Lower lobe of right lung (tissue), 2 donors: ENCODE measurements around the gene CENPA. TPM values are rescaled to one million over a fixed set of nuclear protein-coding genes. Genes with fewer than 3 reads are reported as not detected.
"Not testable (repeated sequence)": the region's sequence is repeated elsewhere in the genome, so short reads cannot be mapped to it uniquely, and the experiment has no call there.

Experiments used
- ATAC-seq, 2 donors: fragments of 200-7000 bp; cut with Tn5 transposase; one replicate each; pipeline ENCODE4 v1.9.1; 2020 to 2022; ENCODE audit warnings: mild to moderate bottlenecking in 2 of 2, moderate library complexity in 2 of 2
- DNase-seq: peaks from one replicate; pipeline ENCODE4 v3.0.0-alpha.2; 2020
- H3K27ac ChIP-seq: fragments of 200-600 bp; one replicate; pipeline ENCODE4 v1.8.0; 2022
- H3K27me3 ChIP-seq: fragments of 200-600 bp; one replicate; pipeline ENCODE4 v1.8.0; 2022; ENCODE audit warnings: low read depth
- H3K36me3 ChIP-seq: fragments of 200-600 bp; one replicate; pipeline ENCODE4 v1.8.0; 2022; ENCODE audit warnings: mild to moderate bottlenecking
- H3K4me1 ChIP-seq: fragments of 200-600 bp; one replicate; pipeline ENCODE4 v1.8.0; 2022
- H3K4me3 ChIP-seq: fragments of 200-600 bp; one replicate; pipeline ENCODE4 v1.8.0; 2022; ENCODE audit warnings: mild to moderate bottlenecking
- H3K9me3 ChIP-seq: fragments of 200-600 bp; one replicate; pipeline ENCODE4 v1.8.0; 2022
- intact Hi-C: fragments of 100-400 bp; cut with DNase I; formaldehyde crosslinking; loops from one replicate; pipeline ENCODE4 v1.11.0; 2022
- total RNA-seq: library from RNA; stranded (reverse); fragmentation: NEBNext Ultra II Directional; extraction: Animal tissue kit (Norgen Biotek cat#: 25700); gene quantifications from one replicate; pipeline ENCODE4 v1.2.1, GENCODE V29; 2021
- TF ChIP-seq, protein P1 (sequence below): fragments of 200-600 bp; IDR thresholded peaks from one replicate; pipeline ENCODE4 v1.8.0; 2022; ENCODE audit warnings: antibody characterized with exemption, mild to moderate bottlenecking
- donor health status: DM: no; HTN: yes; CAD: no; lungs with severe emphysema.

The CENPA gene
- total RNA-seq, 1 donor from 2014 or later = 1.7 TPM

- DNase-seq (no peak), ATAC-seq (peak; percentile 52 to 64)
- Histone ChIP-seq H3K27me3 (no peaks in the 10 kb centered on the region), H3K36me3 (no peaks in the 10 kb centered on the region), H3K9me3 (no peaks in the 10 kb centered on the region), H3K4me3 (no peak overlapping the region), H3K4me1 (peaks cover 13% of the 10 kb centered on the region), H3K27ac (no peak overlapping the region)
- TF ChIP-seq, protein P1, sequence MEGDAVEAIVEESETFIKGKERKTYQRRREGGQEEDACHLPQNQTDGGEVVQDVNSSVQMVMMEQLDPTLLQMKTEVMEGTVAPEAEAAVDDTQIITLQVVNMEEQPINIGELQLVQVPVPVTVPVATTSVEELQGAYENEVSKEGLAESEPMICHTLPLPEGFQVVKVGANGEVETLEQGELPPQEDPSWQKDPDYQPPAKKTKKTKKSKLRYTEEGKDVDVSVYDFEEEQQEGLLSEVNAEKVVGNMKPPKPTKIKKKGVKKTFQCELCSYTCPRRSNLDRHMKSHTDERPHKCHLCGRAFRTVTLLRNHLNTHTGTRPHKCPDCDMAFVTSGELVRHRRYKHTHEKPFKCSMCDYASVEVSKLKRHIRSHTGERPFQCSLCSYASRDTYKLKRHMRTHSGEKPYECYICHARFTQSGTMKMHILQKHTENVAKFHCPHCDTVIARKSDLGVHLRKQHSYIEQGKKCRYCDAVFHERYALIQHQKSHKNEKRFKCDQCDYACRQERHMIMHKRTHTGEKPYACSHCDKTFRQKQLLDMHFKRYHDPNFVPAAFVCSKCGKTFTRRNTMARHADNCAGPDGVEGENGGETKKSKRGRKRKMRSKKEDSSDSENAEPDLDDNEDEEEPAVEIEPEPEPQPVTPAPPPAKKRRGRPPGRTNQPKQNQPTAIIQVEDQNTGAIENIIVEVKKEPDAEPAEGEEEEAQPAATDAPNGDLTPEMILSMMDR = no peak
- intact Hi-C loops = no loop called here
These were observed 29.5 kb upstream of the CENPA start for GRCh38 chr2:26756337-26756736.

DNA sequence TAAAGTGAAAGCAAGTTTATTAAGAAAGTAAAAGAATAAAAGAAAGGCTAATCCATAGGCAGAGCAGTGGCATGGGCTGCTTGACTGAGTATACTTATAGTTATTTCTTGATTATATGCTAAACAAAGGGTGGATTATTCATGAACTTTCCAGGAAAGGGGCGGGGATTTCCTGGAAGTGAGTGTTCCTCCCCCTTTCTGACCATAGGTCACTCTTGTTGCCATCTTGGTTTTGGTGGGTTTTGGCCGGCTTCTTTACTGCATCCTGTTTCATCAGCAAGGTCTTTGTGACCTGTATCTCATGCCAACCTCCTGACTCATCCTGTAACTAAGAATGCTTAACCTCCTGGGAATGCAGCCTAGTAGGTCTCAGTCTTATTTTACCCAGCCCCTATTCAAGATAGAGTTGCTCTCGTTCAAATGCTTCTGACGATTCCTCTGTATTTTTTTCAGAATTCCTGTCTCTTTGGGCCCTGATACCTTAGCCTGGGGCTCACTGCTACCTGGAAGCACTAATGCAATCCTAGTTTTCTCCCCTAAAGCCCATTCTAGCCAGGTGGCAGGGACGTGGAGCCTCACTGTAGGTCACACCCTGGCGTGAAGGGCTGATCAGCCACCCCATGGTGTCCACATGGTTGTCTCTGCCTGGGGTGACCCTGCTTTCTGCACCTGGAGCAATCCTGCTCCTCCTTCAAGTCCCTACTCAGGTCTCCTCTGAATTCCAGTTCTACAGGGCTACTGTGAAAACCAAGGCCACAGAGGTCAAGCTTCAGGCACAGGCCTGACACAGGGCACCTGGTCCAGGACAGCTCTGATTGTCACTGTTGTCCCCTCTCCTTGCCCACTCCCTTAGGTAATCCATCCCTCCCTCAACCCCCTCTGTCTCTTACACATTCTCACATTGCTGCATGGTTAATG lies 27.7 kb upstream of the CENPA start:
- Histone ChIP-seq H3K27ac (peak overlapping the region; percentile 56), H3K36me3 (no peaks in the 10 kb centered on the region), H3K27me3 (no peaks in the 10 kb centered on the region), H3K4me1 (peaks cover 13% of the 10 kb centered on the region), H3K9me3 (no peaks in the 10 kb centered on the region), H3K4me3 (no peak overlapping the region)
- TF ChIP-seq, protein P1 = no peak
- intact Hi-C loops = no loop called here
- DNase-seq (no peak), ATAC-seq (peak; percentile 35 to 58)

DNA sequence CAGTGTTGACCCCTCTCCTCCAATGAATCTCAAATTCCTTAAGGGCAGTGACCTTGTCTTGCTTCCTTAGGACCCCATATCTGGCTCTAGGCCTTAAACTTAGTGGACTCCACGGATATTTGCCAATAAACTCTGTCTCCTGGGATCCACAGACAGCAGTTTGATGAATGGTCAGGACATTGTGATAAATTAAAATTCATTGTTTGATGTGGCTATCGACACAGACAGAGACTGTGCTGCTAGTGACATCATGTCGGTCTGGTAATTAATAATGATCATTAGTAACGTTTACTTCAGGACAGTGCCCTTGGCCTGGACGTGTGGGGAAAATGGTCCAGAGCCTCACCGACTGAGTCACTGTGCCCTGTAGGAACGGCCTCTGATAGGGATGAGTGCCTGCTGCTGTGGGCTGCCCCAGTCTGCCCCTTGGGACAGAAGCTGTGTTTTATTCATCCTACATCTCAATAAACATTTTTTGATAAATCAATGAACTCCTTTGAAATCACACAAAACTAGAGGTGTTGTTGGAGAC lies 27.0 kb upstream of the CENPA start:
- Histone ChIP-seq H3K27ac (peak overlapping the region; percentile 56), H3K4me3 (no peak overlapping the region), H3K4me1 (peaks cover 13% of the 10 kb centered on the region), H3K36me3 (no peaks in the 10 kb centered on the region), H3K9me3 (no peaks in the 10 kb centered on the region), H3K27me3 (no peaks in the 10 kb centered on the region)
- TF ChIP-seq, protein P1 = no peak
- intact Hi-C loops = no loop called here
- DNase-seq (no peak), ATAC-seq (no peak)

DNA sequence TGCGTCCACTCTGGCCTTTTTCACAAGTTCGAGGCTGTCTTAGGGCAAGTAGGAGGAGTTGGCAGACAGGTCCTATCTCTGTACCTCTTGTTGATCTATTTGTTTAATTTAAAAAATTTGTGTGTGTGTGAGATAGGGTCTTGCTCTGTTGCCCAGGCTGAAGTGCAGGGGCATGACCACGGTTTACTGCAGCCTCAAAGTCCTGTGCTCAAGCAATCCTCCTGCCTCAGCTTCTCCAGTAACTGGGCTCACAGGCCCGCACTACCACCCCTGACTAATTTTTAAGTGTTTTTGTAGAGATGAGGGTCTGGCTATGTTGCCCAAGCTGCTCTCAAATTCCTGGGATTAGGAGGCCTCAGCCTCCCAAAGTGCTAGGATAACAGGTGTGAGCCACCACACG lies 26.0 kb upstream of the CENPA start:
- peaks cover 13% of the 10 kb centered on the region for H3K4me1 ChIP-seq
- intact Hi-C loops = no loop called here
- H3K9me3 ChIP-seq = no peaks in the 10 kb centered on the region
- no peak overlapping the region for H3K27ac ChIP-seq
- ATAC-seq = no peak
- H3K27me3 ChIP-seq = no peaks in the 10 kb centered on the region
- no peaks in the 10 kb centered on the region for H3K36me3 ChIP-seq
- H3K4me3 ChIP-seq = no peak overlapping the region
- no peak for DNase-seq
- TF ChIP-seq, protein P1 = no peak

- H3K9me3 ChIP-seq, H3K27ac ChIP-seq, H3K27me3 ChIP-seq, H3K36me3 ChIP-seq, H3K4me3 ChIP-seq, DNase-seq, ATAC-seq, intact Hi-C loops: not testable (repeated sequence)
- H3K4me1 ChIP-seq = peaks cover 24% of the 10 kb centered on the region
These were observed 24.9 kb upstream of the CENPA start for GRCh38 chr2:26760991-26761390.

GRCh38 chr2:26763019-26763418 lies 22.8 kb upstream of the CENPA start:
- TF ChIP-seq, protein P1 = no peak
- Histone ChIP-seq H3K27me3 (no peaks in the 10 kb centered on the region), H3K4me3 (no peak overlapping the region), H3K27ac (no peak overlapping the region), H3K4me1 (peaks cover 38% of the 10 kb centered on the region), H3K9me3 (no peaks in the 10 kb centered on the region), H3K36me3 (peaks cover 4% of the 10 kb centered on the region)
- no peak for DNase-seq
- intact Hi-C loops = no loop called here
- ATAC-seq = no peak
